ENCODE data around the gene SERPINB6.

- TF ChIP-seq CTCF (IDR thresholded peaks at IDR 0.05; ENCODE audit: low read depth, low read length), result no peak
- TF ChIP-seq EZH2phosphoT487 (IDR thresholded peaks at IDR 0.05; ENCODE audit: low read depth), result no peak
Observed at GRCh38 chr6:2953098-2953497, 18.3 kb downstream of the SERPINB6 start.

Data from OCI-LY3 (cell line).